Ovary (tissue), 3 donors: ENCODE measurements around the gene RASGEF1C.

Experiments
- CTCF ChIP-seq, 3 donors: fragments of 450-650 bp in 2 of 3; fragments of 200-600 bp in 1 of 3; IDR thresholded peaks; one replicate each; pipeline versions ENCODE4 v1.5.1 to v1.8.0; 2016 to 2022; ENCODE audit warnings: antibody characterized with exemption in 3 of 3, mild to moderate bottlenecking in 1 of 3
- EP300 ChIP-seq: sonication (generic); formaldehyde crosslinking; IDR thresholded peaks from one replicate; pipeline ENCODE4 v1.6.1; 2017; ENCODE audit warnings: antibody characterized with exemption
- donor health status: DM: no; HTN: no; CAD: no.

GRCh38 chr5:180210961-180211760 lies 2.1 kb upstream of the RASGEF1C start:
- TF ChIP-seq EP300, result no peak
- no peak for TF ChIP-seq CTCF (IDR thresholded peaks at IDR 0.05)
